ENCODE measurements around the gene ILDR2. TPM values are rescaled to one million over a fixed set of nuclear protein-coding genes. Genes with fewer than 3 reads are reported as not detected.

Gene ILDR2
- total and polyA plus RNA-seq, 10 of the 15 experiments (the other 5 are each of a cell fraction or from before 2014, with no cell fraction given): 0.05 to 5.3 (median 1.9) TPM

DNA sequence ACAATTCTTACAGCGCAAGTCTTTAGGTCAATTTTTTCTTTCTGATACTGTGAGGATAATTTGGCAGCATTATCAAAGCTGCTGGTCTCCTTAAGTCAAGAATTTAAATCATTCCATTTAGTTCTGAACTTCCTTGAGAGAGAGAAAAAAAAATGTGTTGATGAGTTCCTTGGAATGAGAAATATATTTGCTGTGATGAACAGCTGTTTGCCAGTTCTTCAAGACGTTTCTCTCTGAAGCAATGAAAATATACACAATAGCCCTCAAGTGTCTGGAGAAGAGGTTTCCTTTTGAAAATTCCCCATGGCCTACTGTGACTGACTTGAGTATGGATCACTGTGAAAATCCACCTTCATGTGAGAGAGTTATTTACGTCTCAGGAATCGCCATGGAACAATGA is 68.3 kb downstream of the ILDR2 start (continued):
- TF ChIP-seq, protein P1, sequence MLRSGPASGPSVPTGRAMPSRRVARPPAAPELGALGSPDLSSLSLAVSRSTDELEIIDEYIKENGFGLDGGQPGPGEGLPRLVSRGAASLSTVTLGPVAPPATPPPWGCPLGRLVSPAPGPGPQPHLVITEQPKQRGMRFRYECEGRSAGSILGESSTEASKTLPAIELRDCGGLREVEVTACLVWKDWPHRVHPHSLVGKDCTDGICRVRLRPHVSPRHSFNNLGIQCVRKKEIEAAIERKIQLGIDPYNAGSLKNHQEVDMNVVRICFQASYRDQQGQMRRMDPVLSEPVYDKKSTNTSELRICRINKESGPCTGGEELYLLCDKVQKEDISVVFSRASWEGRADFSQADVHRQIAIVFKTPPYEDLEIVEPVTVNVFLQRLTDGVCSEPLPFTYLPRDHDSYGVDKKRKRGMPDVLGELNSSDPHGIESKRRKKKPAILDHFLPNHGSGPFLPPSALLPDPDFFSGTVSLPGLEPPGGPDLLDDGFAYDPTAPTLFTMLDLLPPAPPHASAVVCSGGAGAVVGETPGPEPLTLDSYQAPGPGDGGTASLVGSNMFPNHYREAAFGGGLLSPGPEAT (IDR thresholded peaks at IDR 0.05; ENCODE audit: low read depth): no peak
- TF ChIP-seq, protein P2, sequence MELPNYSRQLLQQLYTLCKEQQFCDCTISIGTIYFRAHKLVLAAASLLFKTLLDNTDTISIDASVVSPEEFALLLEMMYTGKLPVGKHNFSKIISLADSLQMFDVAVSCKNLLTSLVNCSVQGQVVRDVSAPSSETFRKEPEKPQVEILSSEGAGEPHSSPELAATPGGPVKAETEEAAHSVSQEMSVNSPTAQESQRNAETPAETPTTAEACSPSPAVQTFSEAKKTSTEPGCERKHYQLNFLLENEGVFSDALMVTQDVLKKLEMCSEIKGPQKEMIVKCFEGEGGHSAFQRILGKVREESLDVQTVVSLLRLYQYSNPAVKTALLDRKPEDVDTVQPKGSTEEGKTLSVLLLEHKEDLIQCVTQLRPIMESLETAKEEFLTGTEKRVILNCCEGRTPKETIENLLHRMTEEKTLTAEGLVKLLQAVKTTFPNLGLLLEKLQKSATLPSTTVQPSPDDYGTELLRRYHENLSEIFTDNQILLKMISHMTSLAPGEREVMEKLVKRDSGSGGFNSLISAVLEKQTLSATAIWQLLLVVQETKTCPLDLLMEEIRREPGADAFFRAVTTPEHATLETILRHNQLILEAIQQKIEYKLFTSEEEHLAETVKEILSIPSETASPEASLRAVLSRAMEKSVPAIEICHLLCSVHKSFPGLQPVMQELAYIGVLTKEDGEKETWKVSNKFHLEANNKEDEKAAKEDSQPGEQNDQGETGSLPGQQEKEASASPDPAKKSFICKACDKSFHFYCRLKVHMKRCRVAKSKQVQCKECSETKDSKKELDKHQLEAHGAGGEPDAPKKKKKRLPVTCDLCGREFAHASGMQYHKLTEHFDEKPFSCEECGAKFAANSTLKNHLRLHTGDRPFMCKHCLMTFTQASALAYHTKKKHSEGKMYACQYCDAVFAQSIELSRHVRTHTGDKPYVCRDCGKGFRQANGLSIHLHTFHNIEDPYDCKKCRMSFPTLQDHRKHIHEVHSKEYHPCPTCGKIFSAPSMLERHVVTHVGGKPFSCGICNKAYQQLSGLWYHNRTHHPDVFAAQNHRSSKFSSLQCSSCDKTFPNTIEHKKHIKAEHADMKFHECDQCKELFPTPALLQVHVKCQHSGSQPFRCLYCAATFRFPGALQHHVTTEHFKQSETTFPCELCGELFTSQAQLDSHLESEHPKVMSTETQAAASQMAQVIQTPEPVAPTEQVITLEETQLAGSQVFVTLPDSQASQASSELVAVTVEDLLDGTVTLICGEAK (IDR thresholded peaks at IDR 0.05; ENCODE audit: borderline replicate concordance): no peak
- TF ChIP-seq POLR2AphosphoS5 (IDR thresholded peaks at IDR 0.05; ENCODE audit: low read length): no peak

DNA sequence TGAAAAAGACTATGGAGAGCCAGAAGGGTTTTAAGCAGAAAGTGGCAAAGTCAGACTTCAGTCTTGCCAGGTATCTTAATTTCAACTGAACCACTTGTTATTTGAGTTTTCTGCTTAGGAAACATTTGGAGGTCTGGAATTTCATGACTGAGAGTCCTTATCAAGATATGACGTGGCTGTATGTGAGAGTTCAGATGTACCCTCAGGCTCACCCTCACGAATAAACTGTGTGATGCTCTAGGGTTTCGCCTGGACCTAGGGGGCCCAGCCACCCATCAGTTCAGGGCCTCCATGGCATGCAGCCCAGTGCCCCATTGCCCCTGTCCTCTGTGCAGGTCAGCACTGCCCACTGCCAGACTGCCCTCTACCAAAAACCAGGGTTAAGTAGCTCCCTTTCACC is 68.7 kb downstream of the ILDR2 start:
- ChIA-PET SMC1A (ENCODE audit: uncharacterized antibody, unreplicated experiment) (interaction anchor here (1.2 to 19.2 kb wide), 2 partner anchors 8 to 153 kb away, joined by 3 to 384 read pairs; no protein-coding TSS in a partner anchor), RAD21 (ENCODE audit: unreplicated experiment) (interaction anchor here (10.5 kb wide), 1 partner anchor 152 kb away, joined by 305 read pairs; no protein-coding TSS in a partner anchor), CTCF (interaction anchor here (17.1 kb wide), 1 partner anchor 152 kb away, joined by 734 read pairs; no protein-coding TSS in a partner anchor), POLR2A (no interaction called here)
- BruUV-seq (replicated peaks): no TSS peak
- no peak for FAIRE-seq
- peaks cover 5% of the 10 kb centered on the region; the same call in 1 of the 2 replicates for H3K4me1 ChIP-seq (ENCODE audit: control insufficient read depth, insufficient read depth, low read length)
- no peaks in the 10 kb centered on the region for H4K20me1 ChIP-seq (ENCODE audit: control insufficient read depth, insufficient read depth)
- no peak for DNase-seq (ENCODE audit: low read depth, low spot score)
- no peak overlapping the region for H2AFZ ChIP-seq (ENCODE audit: control insufficient read depth, low read depth, low read length)
- 53% methylated on average over 3 of the region's 3 CpGs for WGBS (ENCODE audit: insufficient coverage, insufficient replicate concordance, low lambda C conversion rate, missing lambda C conversion rate)
- no peaks in the 10 kb centered on the region for H3K36me3 ChIP-seq (ENCODE audit: control insufficient read depth in 2 of 2, insufficient read depth in 2 of 2, low read length in 1 of 2)
- H3K4me3 ChIP-seq: no peak overlapping the region
- no peak overlapping the region for H3K9ac ChIP-seq (ENCODE audit: control insufficient read depth, insufficient read depth, low read length)
- intact Hi-C loops (cut with micrococcal nuclease; ENCODE audit: unreplicated experiment) (no loop called here), in situ Hi-C loops (cut with MboI) (no loop called here)
- H3K27me3 ChIP-seq (replicated peaks in 1 of 2; ENCODE audit: control insufficient read depth in 2 of 2, insufficient read depth in 2 of 2, low read length in 1 of 2): no peaks in the 10 kb centered on the region
- ATAC-seq: no peak
- peaks cover 2% of the 10 kb centered on the region; the same call in 1 of the 3 replicates for H3K9me3 ChIP-seq (replicated peaks; ENCODE audit: control insufficient read depth, insufficient read depth, low read length)
- H3K79me2 ChIP-seq (ENCODE audit: control insufficient read depth, insufficient read depth, low read length): no peaks in the 10 kb centered on the region
- no peak overlapping the region for H3K4me2 ChIP-seq (ENCODE audit: control insufficient read depth, insufficient read depth)
- H3K27ac ChIP-seq (ENCODE audit: control insufficient read depth, insufficient read depth): no peak overlapping the region
- TF ChIP-seq SMC3 (IDR thresholded peaks at IDR 0.05; ENCODE audit: borderline replicate concordance, low read length) (no peak), TCF3 (IDR thresholded peaks at IDR 0.05; ENCODE audit: borderline replicate concordance, insufficient read depth, low read depth, low read length) (no peak), CBX3 (IDR thresholded peaks at IDR 0.05; ENCODE audit: borderline replicate concordance, low read depth) (no peak), ZNF274 (IDR thresholded peaks at IDR 0.05; ENCODE audit: insufficient read depth, insufficient read length) (no peak), STAT1 (conservative IDR thresholded peaks at IDR 0.05) (no peak), BCL11A (IDR thresholded peaks at IDR 0.05; ENCODE audit: low read depth, low read length) (no peak), IKZF2 (IDR thresholded peaks at IDR 0.05) (no peak), HDAC2 (IDR thresholded peaks at IDR 0.05) (no peak), RFX5 (IDR thresholded peaks at IDR 0.05; ENCODE audit: low read depth, low read length) (no peak), JUND (IDR thresholded peaks at IDR 0.05; ENCODE audit: low read depth, low read length) (no peak), CREM (IDR thresholded peaks at IDR 0.05; ENCODE audit: low read depth) (no peak)
- TF ChIP-seq, protein P3, sequence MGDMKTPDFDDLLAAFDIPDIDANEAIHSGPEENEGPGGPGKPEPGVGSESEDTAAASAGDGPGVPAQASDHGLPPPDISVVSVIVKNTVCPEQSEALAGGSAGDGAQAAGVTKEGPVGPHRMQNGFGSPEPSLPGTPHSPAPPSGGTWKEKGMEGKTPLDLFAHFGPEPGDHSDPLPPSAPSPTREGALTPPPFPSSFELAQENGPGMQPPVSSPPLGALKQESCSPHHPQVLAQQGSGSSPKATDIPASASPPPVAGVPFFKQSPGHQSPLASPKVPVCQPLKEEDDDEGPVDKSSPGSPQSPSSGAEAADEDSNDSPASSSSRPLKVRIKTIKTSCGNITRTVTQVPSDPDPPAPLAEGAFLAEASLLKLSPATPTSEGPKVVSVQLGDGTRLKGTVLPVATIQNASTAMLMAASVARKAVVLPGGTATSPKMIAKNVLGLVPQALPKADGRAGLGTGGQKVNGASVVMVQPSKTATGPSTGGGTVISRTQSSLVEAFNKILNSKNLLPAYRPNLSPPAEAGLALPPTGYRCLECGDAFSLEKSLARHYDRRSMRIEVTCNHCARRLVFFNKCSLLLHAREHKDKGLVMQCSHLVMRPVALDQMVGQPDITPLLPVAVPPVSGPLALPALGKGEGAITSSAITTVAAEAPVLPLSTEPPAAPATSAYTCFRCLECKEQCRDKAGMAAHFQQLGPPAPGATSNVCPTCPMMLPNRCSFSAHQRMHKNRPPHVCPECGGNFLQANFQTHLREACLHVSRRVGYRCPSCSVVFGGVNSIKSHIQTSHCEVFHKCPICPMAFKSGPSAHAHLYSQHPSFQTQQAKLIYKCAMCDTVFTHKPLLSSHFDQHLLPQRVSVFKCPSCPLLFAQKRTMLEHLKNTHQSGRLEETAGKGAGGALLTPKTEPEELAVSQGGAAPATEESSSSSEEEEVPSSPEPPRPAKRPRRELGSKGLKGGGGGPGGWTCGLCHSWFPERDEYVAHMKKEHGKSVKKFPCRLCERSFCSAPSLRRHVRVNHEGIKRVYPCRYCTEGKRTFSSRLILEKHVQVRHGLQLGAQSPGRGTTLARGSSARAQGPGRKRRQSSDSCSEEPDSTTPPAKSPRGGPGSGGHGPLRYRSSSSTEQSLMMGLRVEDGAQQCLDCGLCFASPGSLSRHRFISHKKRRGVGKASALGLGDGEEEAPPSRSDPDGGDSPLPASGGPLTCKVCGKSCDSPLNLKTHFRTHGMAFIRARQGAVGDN (IDR thresholded peaks at IDR 0.05): no peak
